Hepatocyte (in vitro differentiated cells): ENCODE data around the gene LHFPL2.

Experiments used
- CTCF ChIP-seq: fragments of 200-600 bp; sonication (generic); IDR thresholded peaks from 2 replicates; pipeline ENCODE4 v1.5.1; 2016; ENCODE audit warnings: antibody characterized with exemption, mild to moderate bottlenecking; ENCODE audit not compliant: poor library complexity
- EZH2 ChIP-seq: fragments of 200-600 bp; sonication (generic); IDR thresholded peaks from 2 replicates; pipeline ENCODE4 v1.6.1; 2016; ENCODE audit warnings: antibody characterized with exemption, mild to moderate bottlenecking, borderline replicate concordance
- EZH2phosphoT487 ChIP-seq: fragments of 200-600 bp; sonication (generic); IDR thresholded peaks from one replicate; pipeline ENCODE4 v1.6.1; 2018; ENCODE audit warnings: antibody characterized with exemption, mild to moderate bottlenecking, low read depth, moderate library complexity; ENCODE audit not compliant: unreplicated experiment, severe bottlenecking

GRCh38 chr5:78669331-78669730 lies 20.8 kb upstream of the LHFPL2 start:
- TF ChIP-seq EZH2phosphoT487 = no peak
- TF ChIP-seq CTCF = no peak
- TF ChIP-seq EZH2 = no peak
